Cardiac septum (tissue), 1 donor: ENCODE measurements around the gene KATNB1. TPM values are rescaled to one million over a fixed set of nuclear protein-coding genes. Genes with fewer than 3 reads are reported as not detected.

Experiments
- DNase-seq: peaks from one replicate; pipeline ENCODE4 v3.0.0-alpha.2; 2020; ENCODE audit warnings: low spot score
- intact Hi-C: fragments of 100-400 bp; cut with DNase I; formaldehyde crosslinking; loops from one replicate; pipeline ENCODE4 v1.14.0; 2022
- long read RNA-seq: library from polyadenylated mRNA; unstranded; transcript quantifications from one replicate; pipeline ENCODE4 v2.0.0, GENCODE V29; 2021
- total RNA-seq: library from RNA; stranded (reverse); fragmentation: NEBNext Ultra II Directional; extraction: Animal tissue kit (Norgen Biotek cat#: 25700); gene quantifications from one replicate; pipeline ENCODE4 v1.2.1, GENCODE V29; 2021
- donor health status: DM: no; HTN: no; CAD: no.

Gene KATNB1, protein sequence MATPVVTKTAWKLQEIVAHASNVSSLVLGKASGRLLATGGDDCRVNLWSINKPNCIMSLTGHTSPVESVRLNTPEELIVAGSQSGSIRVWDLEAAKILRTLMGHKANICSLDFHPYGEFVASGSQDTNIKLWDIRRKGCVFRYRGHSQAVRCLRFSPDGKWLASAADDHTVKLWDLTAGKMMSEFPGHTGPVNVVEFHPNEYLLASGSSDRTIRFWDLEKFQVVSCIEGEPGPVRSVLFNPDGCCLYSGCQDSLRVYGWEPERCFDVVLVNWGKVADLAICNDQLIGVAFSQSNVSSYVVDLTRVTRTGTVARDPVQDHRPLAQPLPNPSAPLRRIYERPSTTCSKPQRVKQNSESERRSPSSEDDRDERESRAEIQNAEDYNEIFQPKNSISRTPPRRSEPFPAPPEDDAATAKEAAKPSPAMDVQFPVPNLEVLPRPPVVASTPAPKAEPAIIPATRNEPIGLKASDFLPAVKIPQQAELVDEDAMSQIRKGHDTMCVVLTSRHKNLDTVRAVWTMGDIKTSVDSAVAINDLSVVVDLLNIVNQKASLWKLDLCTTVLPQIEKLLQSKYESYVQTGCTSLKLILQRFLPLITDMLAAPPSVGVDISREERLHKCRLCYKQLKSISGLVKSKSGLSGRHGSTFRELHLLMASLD
- total RNA-seq: 8.9 TPM
- long read RNA-seq, transcript KATNB1-201 (20 exons, 2,664 nt): major isoform, 13 of 33 reads
- long read RNA-seq, partial matches to known transcripts: 7 of 33 reads
- long read RNA-seq, other reads (novel, unspliced or antisense): 12 of 33 reads

DNA sequence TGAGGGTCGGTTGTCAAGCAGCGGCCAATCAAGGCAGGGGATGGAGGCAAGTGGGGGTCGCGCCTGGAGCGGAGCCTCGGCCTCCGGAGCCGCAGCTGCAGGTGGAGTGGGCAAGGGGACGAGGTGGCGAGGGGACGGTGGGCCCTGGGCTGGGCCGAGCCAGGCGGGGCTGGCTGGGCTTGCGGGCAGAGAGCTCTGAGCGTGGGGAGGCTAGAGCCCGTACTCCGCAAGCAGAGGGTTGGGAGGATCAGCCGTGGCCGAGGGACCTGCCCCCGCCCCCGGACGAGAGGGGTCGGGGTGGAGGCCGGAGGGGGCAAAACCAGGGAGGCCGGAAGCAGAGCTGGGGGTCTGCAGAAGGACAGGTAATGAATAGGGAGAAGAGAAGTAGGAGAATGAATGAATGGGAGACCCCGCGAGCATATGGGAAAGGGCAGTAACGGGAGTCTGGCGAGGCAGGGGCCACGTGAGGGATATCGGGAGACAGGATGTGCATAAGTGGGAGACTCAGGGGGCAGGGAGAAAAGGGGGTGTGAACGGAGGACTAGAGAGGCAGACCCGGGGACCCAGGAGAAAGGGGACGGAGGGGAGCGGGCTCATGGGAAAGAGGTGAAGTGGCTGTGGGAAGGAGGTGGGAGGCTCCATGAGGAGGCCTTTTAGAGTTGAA lies at the start of gene KATNB1:
KATNB1 (plus strand) TSS at position 16 of the 664 bp plus-strand sequence. CDS start 1,474 bp downstream, outside the sequence.
- DNase-seq: no peak
- intact Hi-C loops: no loop called here

DNA sequence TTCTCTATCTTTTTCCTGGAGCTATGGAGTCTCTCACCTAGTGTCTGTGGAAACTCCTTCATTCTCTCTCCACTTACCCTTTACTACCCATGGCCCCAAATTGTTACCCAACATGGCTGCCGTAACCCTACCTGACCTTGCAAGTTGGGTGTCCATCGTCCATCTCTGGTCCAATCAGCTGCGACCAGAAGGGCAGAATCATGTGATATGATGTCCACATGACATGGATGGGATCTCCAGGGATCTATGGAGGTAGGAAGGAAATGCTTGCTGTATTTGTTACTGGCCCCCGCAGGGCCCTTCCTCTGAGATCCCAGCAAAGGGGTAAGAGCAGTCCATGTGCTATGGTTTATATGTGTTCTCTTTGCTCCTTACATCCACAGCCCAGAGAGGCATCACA lies 49.0 kb upstream of the KATNB1 start:
- no peak for DNase-seq
- intact Hi-C loops: no loop called here

DNA sequence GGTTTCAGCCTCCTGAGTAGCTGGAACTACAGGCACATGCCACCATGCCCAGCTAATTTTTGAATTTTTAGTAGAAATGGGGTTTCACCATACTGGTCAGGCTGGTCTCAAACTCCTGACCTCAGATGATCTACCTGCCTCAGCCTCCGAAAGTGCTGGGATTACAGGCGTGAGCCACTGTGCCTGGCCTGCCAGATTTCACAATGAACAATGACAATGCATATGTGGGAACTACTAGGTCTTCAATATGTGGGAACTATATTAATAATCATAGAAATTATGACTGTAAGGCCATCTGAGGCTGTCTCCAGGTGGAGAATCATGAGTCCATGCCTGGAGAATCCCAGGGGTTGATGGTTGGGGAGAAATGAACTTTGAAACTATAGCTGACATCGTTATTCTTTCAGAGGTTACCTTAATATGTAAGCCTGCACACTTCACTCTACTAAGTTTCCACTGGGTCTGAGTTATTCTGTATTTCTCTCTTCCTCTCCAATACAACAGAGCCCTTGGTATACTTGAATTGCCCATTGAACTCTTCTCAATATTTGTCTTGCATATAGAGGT lies 48.1 kb upstream of the KATNB1 start:
- DNase-seq: no peak
- intact Hi-C loops: no loop called here

DNA sequence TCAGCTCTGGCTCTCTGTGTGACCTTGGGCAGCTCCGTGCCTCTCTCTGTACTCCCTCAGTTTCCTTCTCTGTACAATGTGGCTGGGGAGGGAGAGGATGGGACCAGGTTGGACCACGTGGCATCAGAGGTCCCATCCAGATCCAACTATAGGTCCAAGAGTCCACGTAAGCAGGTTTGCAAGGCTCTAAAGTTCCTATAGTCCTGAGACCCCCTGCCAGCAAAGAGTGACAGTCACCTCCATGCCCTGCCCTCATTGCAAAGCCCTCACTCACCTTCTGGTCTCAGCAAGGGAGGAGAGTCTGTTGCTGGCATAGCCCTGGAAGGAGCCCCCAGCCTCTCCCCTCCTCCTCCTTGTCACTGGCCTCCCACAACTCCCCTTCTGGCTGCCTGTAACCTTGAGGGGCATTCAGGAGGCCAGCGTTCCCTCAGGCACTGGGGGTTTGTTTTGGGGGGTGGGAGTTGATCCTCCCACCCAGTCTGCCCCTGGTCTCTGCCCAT lies 47.0 kb upstream of the KATNB1 start:
- intact Hi-C loops: no loop called here
- peak; percentile 47 for DNase-seq

DNA sequence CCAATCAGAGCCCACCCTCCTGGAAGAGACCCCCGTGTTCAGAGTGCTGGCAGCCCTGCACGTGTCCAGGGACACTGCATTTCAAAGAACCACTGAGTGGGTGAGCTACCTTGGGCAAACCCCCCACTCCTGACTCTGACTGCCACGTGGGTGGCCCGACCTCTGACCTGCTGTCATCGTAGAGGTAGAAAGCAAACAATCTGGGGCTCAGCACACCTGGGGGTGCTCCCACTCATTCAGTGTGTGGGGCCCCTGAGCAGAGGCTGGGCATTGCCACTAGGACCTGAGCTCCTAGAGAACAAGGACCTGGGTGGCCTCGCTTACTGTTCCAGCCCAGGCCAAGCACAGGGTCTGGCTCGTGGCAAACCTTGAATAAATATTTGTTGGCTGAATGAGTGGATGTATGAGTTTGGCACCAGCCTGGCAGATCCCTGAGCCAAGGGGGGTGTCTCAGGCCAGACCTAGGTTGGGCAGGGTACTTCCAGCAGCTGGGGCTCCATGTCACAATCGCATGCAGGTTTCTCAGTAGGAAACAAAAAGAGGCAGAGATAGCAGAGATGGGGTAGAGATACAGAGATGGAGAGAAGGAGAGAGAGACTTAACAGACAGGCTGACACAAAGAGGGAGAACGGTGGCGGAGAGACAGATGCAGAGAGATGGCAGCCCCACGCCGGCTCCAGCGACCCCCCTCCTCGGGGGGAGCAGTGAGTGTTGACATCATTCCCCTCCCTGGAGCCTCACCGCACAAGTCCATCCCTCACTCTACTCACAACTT lies 46.4 kb upstream of the KATNB1 start:
- peak; percentile 67 for DNase-seq
- intact Hi-C loops: no loop called here

DNA sequence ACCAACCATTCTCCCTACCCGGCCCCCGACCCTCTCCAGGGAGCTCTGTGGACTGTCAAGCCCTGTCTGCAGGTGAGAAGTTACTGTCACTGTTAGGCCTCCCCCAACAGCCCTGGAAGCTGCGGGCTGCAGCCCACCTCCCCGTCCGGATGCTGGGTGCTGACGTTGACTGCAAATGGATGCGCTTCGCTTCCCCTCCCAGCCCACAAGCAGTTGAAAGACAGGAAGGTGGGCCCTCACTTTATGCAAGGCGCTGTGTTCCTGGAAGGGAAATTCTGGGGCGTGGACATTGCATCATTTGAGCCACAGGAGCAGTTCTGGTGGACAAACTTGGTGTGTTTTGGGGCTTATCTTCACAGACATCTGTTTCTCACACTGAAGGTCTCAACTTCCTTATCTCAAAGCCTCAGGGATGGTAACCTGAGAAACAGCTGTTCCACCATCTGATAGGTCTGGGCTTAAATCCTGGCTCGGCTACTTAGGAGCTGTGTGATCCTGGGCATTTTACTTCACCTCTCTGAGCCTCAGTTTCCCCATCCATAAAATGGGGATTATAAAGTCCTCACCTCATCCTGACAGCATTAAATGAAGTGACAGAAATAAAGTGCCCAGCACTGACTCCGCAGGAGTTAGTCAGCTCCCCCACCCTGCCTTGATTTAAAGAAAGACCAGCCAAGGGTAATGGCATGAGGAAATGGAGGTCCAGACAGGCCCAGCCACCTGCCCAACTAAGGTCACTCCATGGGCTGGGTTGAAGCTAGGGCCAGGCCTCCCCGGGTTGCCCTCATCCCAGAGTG lies 45.6 kb upstream of the KATNB1 start:
- peak; percentile 76 for DNase-seq
- intact Hi-C loops: no loop called here

DNA sequence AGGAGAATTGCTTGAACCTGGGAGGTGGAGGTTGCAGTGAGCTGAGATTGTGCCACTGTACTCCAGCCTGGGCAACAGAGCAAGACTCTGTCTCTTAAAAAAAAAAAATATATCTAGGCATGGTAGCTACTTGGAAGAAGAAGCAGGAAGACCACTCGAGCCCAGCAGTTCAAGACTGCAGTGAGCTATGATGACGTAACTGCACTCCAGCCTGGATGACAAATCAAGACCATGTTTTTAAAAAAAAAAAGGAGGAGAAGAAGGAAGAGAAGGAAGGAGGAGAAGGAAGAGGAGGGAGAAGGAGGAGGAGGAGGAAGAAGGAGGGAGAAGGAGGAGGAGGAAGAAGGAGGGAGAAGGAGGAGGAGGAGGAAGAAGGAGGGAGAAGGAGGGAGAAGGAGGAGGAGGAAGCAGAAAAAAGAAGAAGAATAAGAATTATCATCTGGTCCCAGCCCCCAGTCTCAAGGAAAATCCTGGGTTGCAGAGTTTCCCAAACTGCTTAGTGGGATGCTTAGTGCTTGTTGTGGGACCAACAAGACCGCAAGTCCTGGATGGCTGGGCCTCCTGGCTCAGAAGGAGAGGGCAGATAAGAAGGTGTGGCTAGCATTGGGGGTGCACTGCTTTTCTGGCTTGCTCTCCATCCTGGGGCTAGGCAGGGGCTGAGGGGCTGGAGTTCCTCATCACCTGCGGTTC lies 44.6 kb upstream of the KATNB1 start:
- peak; percentile 69 for DNase-seq
- intact Hi-C loops: no loop called here

DNA sequence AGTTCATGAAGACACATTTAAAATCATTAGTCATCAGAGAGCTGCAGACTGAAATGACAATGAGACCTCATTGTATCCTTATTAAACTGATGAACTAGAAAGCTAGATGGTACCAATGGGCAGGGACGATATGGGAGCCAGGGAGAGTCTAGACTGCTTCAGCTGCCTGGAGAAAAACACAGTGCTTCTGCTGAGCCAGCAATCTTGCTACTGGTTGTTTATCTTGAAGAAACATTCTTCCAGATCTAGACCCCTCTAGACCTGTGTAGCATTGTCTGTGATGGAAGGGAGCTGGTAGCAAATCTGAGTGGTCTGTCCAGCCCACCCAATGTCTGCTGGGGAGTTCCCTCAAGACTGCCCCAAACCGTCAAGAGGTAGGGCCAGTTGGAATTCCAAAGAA lies 42.9 kb upstream of the KATNB1 start:
- intact Hi-C loops: no loop called here
- no peak for DNase-seq

DNA sequence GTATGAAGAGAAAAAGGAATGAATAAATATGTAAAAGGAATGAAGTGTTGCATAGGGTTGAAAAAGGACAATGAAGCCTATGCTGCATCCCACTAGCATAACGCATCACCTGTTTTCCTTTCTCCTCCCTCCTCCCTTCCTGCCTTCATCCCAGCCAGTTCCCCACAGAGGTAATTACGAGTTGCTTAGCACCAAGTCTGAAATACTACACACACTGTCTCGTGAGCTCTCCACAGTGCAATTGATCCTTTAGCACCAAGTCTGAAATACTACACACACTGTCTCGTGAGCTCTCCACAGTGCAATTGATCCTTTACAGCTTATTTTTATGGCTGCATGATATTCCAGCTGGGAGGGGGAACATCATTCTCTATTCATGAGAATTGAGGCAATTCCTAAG lies 42.0 kb upstream of the KATNB1 start:
- intact Hi-C loops: no loop called here
- DNase-seq: no peak

DNA sequence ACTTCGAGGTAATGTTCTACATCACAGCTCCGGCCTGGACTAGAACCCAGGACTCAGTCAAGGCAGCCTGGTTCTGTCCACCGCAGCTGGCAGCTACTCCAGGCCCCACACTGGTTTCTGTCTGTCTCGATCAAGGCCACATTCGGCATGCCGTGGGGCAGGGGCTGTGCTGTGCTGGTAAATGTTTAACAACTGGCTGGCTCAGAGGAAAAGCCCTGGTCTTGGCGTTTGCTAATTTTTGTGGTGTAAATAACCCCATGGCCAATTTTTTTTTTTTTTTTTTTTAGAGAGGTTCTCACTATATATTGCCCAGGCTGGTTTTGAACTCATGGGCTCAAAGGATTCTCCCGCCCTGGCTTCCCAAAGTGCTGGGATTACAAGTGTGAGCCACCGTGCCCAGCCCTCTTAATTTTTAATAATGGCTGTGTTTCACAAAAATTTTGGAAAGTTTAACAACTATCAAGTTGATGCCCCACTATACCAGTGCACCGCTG lies 41.3 kb upstream of the KATNB1 start:
- DNase-seq: no peak
- intact Hi-C loops: no loop called here

DNA sequence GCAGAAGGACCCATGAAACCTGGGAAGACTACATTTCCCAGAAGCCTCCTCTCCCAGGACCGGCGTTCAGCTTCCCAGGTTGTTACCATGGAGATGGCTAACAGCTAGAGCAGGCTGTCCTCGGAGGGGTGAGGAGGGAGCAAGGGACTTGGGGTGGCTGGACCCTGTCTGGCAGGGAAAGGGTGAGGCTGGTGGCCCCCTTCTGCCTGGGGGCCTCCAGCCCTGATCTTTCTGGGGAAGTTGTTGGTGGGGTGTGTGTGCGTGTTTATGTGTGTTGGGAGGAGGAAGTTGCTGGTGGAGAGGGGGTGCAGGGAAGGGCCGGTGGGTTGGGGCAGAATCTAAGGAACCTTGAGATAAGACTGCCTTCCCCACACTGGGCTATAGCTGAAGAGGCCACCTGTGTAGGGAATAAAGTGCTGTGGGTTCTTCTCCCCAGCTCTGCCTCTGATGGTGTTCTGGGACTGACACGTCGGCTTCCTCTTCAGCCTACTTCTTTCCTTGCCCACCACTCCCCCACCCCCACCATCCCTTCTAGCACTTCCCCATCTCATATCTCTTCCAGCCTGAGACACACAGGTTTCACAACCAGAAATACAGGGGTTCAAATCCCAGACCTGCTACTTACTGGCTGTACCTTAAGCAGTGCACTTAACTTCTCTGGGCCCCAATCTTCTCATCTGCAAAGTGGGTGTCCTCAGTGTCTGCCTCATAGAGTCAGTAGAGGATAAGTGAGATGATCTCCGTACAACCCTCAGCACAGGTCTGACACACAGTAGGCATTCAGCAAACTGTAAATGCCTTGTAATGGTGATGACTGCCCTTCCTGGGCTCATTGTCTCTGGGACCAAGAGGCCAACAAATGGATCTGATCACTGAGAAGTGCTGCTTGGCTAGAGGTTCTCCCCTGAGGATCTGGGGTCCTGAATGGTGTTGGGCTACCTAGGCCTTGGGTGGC lies 40.6 kb upstream of the KATNB1 start, which contains the start of gene DRC7:
DRC7 (plus strand) TSS at position 82 of the 955 bp plus-strand sequence. CDS start 3,144 bp downstream, outside the sequence.
- intact Hi-C loops: no loop called here
- DNase-seq: no peak

DNA sequence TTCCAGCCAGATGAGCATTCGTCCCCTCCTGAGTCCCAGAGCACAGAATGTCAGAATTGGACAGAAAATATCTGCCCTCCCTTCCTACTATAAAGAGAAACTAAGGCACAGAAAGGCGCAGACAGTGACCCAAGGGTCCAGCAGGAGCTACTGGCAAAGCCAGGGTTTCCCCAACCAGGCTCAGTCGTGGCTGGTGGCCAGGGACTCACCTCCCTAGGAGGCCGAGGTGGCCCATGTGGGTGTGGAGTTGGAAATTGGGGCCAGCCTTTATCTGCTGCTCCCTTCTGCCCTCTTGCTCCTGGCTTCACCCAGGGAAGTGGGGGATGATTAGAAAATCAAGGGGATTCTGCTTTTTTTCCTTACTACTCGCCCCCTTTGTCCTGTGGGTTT lies 39.9 kb upstream of the KATNB1 start:
- DNase-seq: no peak
- intact Hi-C loops: no loop called here

DNA sequence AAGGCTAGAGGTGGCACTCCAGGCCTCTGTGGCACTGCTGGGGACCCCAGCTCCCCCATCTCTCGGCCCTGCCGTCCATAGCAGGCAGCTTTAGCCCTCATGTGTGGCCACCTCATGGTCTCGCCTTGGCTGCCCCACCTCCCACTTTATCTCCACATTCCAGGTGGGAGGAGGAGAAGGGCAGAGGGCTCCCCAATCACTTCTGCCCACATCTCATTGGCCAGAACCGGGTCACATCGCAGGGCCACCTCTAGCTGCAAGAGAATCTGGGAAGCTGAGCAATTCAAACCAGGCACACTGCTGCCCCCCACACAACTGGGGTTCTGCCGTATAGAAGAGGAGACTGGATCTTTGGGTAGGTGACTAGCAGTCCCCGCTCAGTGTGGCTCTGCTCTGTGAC lies 39.3 kb upstream of the KATNB1 start:
- intact Hi-C loops: no loop called here
- DNase-seq: no peak

DNA sequence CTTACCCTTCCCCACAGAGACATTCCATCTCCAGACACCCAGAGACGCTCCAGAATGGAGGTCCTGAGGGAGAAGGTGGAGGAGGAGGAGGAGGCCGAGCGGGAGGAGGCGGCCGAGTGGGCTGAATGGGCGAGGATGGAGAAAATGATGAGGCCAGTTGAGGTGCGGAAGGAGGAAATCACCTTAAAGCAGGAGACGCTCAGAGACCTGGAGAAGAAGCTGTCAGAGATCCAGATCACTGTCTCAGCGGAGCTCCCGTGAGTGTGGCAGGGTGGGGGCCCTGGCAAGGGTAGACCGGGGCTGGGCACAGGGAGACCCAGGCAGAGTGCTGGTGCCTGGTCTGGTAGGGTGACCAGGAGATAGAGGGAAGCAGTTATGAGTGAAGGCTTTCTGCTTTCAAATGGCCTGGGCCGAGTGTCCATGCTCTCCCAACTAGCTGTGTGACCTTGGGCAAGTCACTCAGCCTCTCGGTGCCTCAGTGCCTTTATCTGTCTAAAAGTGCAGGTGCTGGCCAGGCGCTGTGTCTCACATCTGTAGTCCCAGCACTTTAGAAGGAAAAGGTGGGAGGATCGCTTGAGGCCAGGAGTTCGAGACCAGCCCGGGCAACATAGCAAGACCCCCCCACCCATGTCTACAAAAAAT lies 37.6 kb upstream of the KATNB1 start:
- DNase-seq: no peak
- intact Hi-C loops: no loop called here

DNA sequence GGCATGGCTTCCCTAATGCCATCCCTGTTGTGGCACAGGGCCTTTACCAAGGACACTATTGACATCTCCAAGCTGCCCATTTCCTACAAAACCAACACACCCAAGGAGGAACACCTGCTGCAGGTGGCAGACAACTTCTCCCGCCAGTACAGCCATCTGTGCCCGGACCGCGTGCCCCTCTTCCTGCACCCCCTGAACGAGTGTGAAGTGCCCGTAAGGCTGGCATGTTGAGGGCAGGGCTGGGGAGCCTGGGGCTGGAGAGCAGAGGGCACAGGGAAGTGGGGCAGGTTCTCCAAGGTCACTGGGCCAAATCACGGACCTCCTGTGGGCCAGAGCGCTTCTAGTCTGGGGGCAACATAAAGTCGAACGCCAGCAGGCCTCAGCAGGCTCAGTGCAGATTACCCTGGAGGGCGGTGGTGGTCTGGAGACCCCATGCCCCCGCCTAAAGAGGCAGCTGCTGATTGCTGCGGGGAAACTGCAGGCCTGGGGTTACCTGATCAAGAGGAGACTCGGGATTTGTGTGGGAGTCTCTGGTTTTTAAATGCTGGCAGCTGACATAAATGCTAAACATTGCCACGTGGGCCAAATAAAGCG lies 36.7 kb upstream of the KATNB1 start:
- no peak for DNase-seq
- intact Hi-C loops: no loop called here

DNA sequence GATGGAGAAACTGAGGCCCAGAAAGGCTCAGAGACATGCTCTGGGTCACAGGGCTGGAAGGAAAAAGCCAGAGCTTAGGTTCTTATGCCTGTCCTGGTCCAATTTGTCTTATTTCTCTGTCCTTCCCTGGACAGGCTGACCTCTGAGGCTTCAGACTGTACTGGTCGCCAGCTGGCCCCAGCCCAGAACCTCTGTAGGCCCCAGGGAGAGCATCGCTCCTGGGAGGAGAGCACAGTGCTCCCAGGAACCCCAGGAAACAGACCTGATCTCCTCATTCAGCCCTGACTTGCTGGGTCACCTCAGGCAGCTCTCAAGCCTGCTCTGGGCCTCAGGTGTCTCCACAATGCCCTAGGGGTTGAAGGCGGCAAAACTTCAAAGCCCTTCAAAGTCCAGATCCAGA lies 36.1 kb upstream of the KATNB1 start:
- DNase-seq: no peak
- intact Hi-C loops: no loop called here
